Sigmoid colon (tissue), 7 donors: Measurements from ENCODE around the gene SLC6A3. TPM values are rescaled to one million over a fixed set of nuclear protein-coding genes. Genes with fewer than 3 reads are reported as not detected.

Source experiments
- DNase-seq: peaks from one replicate; pipeline ENCODE4 v3.0.0-alpha.2; 2019
- H3K27ac ChIP-seq, 4 donors: fragments of 200-600 bp; sonication (generic); one replicate each; pipeline ENCODE4 v1.5.1; 2016 to 2019; ENCODE audit warnings: mild to moderate bottlenecking in 1 of 4
- H3K27me3 ChIP-seq, 3 donors: fragments of 200-600 bp; sonication (generic); one replicate each; pipeline ENCODE4 v1.5.1; 2019; ENCODE audit warnings: mild to moderate bottlenecking in 1 of 3
- H3K36me3 ChIP-seq, 4 donors: fragments of 200-600 bp; sonication (generic); one replicate each; pipeline ENCODE4 v1.5.1; 2016 to 2019
- H3K4me1 ChIP-seq, 4 donors: fragments of 200-600 bp; sonication (generic); one replicate each; pipeline ENCODE4 v1.5.1; 2017 to 2019
- H3K4me3 ChIP-seq, 4 donors: fragments of 200-600 bp; sonication (generic); one replicate each; pipeline ENCODE4 v1.5.1; 2017 to 2019; ENCODE audit warnings: mild to moderate bottlenecking in 2 of 4, moderate library complexity in 1 of 4
- H3K9me3 ChIP-seq, 4 donors: fragments of 200-600 bp in 3 of 4; sonication (generic) in 3 of 4; one replicate each; pipeline versions ENCODE4 v1.5.1 to v1.6.1; 2013 to 2019
- CTCF ChIP-seq, 4 experiments: fragments of 450-650 bp in 3 of 4; fragments of 200-600 bp in 1 of 4; IDR thresholded peaks; one replicate each; pipeline ENCODE4 v1.5.1; 2016 to 2019; ENCODE audit warnings: antibody characterized with exemption in 4 of 4, mild to moderate bottlenecking in 3 of 4, moderate library complexity in 2 of 4
- EP300 ChIP-seq, 4 donors: sonication (generic); formaldehyde crosslinking; IDR thresholded peaks; one replicate each; pipeline ENCODE4 v1.6.1; 2017; ENCODE audit warnings: antibody characterized with exemption in 4 of 4
- POLR2A ChIP-seq, 2 donors: fragments of 450-650 bp; IDR thresholded peaks; one replicate each; pipeline ENCODE4 v1.6.1; 2016; ENCODE audit warnings: antibody characterized with exemption in 2 of 2, mild to moderate bottlenecking in 2 of 2, moderate library complexity in 2 of 2
- POLR2AphosphoS5 ChIP-seq, 4 donors: sonication (generic); formaldehyde crosslinking; IDR thresholded peaks; one replicate each; pipeline ENCODE4 v1.6.1; 2017; ENCODE audit warnings: antibody characterized with exemption in 4 of 4
- WGBS, 2 donors: extraction: QIAGEN DNeasy Blood & Tissue Kit; methylation state at CpG; one replicate each; pipeline ENCODE4 v1.1.7; 2013; 5-methylcytosine and 5-hydroxymethylcytosine counted together
- intact Hi-C: fragments of 100-400 bp; cut with DNase I; formaldehyde crosslinking; loops from one replicate; pipeline ENCODE4 v1.15.1; 2023
- polyA plus RNA-seq, 3 donors: library from polyadenylated mRNA; stranded (reverse); fragments of 200-250 nt; gene quantifications; one replicate each; pipeline ENCODE4 v1.2.3, GENCODE V29; 2013
- total RNA-seq, 4 donors: library from RNA; depleted of rRNA; stranded (reverse); fragments of >200 nt; gene quantifications; one replicate each; pipeline ENCODE4 v1.1.0, GENCODE V29; 2016
- donor health status: healthy with polysubstance abuse.
- donor health status: Bipolar disorder and iron deficiency.
- donor health status: healthy.

The SLC6A3 gene
- total and polyA plus RNA-seq, 7 donors, result 0.06 TPM; not detected in 6

DNA sequence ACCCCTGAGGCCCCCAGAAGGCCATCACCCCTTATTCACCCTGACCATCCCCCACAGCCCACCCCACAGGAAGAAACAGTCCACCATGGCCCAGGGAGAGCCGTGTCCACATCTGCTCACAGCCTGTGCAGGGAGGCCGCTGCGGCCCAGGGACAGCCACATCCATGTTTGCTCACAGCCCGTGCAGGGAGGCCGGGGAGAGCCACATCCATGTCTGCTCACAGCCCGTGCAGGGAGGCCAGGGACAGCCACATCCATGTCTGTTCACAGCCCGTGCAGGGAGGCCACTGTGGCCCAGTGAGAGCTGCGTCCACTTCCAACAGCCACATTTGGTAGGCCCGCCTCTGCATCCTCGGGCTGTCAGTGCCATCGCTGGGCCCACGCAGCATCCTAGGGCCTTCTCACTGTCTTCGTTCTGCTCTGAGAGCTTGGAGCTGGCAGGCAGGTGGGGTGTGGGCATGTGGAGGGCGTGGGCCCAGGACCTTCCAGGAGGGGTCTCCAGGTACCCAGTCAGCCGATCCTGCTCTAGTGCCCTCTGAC lies 40.4 kb upstream of the SLC6A3 start:
- 88% methylated on average over 15 of the region's 15 CpGs for WGBS, 2 donors
- no peaks in the 10 kb centered on the region for H3K4me1 ChIP-seq
- no peak for TF ChIP-seq CTCF (IDR thresholded peaks at IDR 0.05)
- TF ChIP-seq POLR2AphosphoS5 (IDR thresholded peaks at IDR 0.05), result no peak
- TF ChIP-seq POLR2A (IDR thresholded peaks at IDR 0.05), result no peak
- no peak for TF ChIP-seq EP300 (IDR thresholded peaks at IDR 0.05)
- H3K27ac ChIP-seq, result no peak overlapping the region
- H3K27me3 ChIP-seq, result no peaks in the 10 kb centered on the region
- intact Hi-C loops, result loop anchor here (10.0 kb wide), 1 partner anchor 321 kb away; no protein-coding TSS in a partner anchor
- H3K9me3 ChIP-seq, result no peaks in the 10 kb centered on the region
- H3K4me3 ChIP-seq, result no peak overlapping the region
- peaks cover 14 to 56% (median 26%) of the 10 kb centered on the region in 4 donors for H3K36me3 ChIP-seq
- no peak for DNase-seq

DNA sequence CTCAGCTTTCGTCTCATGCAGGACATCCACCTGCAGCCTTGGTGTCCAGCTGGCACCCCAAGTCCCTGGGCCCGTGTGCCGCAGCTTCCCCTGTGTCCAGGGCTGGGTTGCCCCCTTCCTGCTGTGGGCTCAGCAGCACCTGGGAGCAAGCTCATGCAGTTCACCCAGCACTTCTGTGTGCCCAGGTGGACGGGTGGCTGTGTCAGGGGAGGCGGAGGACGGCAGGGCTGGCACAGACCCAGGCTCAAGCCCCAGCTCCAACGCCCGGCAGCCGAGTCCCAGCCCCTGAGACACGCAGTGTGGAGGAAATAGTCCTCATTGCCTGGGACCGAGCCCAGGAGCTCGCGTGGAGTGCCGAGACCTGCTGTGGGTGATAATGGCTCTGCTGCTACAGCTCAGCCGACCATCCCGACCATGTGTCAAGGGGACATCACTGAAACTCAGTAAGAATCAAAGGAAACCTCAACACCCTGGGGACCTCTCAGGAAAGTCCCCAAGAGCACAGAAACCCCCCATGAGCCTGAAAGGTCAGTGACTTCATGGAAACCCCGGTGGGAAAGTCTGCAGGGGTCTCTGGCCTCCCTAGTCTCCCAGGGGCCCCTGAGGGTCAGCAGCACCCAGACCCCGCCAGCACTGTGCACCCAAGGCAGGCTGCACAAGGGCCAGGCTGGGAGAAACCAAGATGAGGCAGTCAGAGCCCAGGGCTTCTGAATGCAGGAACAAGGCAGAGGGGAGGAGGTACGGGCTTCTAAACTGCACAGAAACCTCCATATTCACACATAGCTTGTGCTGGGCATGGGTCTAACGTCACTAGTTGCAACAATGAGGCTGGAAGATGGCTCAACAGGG lies 39.7 kb upstream of the SLC6A3 start:
- Histone ChIP-seq H3K27ac (no peak overlapping the region), H3K27me3 (no peaks in the 10 kb centered on the region), H3K4me3 (no peak overlapping the region), H3K36me3 (peaks cover 14 to 50% (median 26%) of the 10 kb centered on the region in 4 donors), H3K9me3 (no peaks in the 10 kb centered on the region), H3K4me1 (peaks cover 0 to 2% (median 0%) of the 10 kb centered on the region in 4 donors)
- TF ChIP-seq EP300 (IDR thresholded peaks at IDR 0.05) (no peak), POLR2A (IDR thresholded peaks at IDR 0.05) (no peak), POLR2AphosphoS5 (IDR thresholded peaks at IDR 0.05) (no peak), CTCF (IDR thresholded peaks at IDR 0.05) (no peak)
- intact Hi-C loops, result loop anchor here (10.0 kb wide), 1 partner anchor 320 kb away; no protein-coding TSS in a partner anchor
- DNase-seq, result no peak
- WGBS, 2 donors, result 62 to 75% methylated on average over 20 of the region's 20 CpGs

- intact Hi-C loops, result loop anchor here (10.0 kb wide), 1 partner anchor 319 kb away; no protein-coding TSS in a partner anchor
- WGBS, 2 donors, result 92 to 93% methylated on average over 33 of the region's 33 CpGs
- Histone ChIP-seq H3K27me3 (no peaks in the 10 kb centered on the region), H3K4me3 (no peak overlapping the region), H3K27ac (no peak overlapping the region), H3K9me3 (no peaks in the 10 kb centered on the region), H3K36me3 (peaks cover 14 to 41% (median 23%) of the 10 kb centered on the region in 4 donors), H3K4me1 (peaks cover 0 to 8% (median 3%) of the 10 kb centered on the region in 4 donors)
- TF ChIP-seq POLR2A (IDR thresholded peaks at IDR 0.05) (no peak), CTCF (IDR thresholded peaks at IDR 0.05) (no peak), EP300 (IDR thresholded peaks at IDR 0.05) (no peak), POLR2AphosphoS5 (IDR thresholded peaks at IDR 0.05) (no peak)
- DNase-seq, result no peak
Measured at GRCh38 chr5:1483856-1484729, 38.9 kb upstream of the SLC6A3 start.

DNA sequence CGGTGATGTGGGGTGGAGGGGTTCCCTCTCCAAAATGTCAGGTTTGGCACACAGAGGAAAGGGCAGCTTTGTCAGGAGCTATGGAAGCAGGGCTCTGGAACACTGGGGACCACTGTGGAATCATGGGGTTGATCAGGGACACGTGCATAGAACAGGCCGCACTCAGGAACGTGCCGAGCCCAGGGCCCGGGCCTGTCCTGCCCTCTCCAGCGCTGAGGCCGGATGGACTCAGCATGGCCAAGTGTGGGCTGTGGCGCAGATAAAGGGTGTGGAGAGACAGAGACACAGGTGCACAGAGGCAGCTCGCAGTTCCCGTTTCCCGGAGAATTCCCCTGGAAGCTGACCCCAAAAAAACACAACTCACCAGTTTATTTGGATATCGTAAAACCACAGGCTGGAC lies 37.8 kb upstream of the SLC6A3 start:
- no peak overlapping the region for H3K4me3 ChIP-seq
- H3K36me3 ChIP-seq, result peaks cover 14 to 37% (median 23%) of the 10 kb centered on the region in 4 donors
- no peaks in the 10 kb centered on the region for H3K9me3 ChIP-seq
- TF ChIP-seq POLR2A (IDR thresholded peaks at IDR 0.05) (no peak), EP300 (IDR thresholded peaks at IDR 0.05) (no peak), POLR2AphosphoS5 (IDR thresholded peaks at IDR 0.05) (no peak), CTCF (IDR thresholded peaks at IDR 0.05) (no peak)
- no peaks in the 10 kb centered on the region for H3K27me3 ChIP-seq
- peaks cover 0 to 11% (median 3%) of the 10 kb centered on the region in 4 donors for H3K4me1 ChIP-seq
- intact Hi-C loops, result loop anchor here (10.0 kb wide), 1 partner anchor 318 kb away; no protein-coding TSS in a partner anchor
- no peak for DNase-seq
- no peak overlapping the region for H3K27ac ChIP-seq
- 91 to 94% methylated on average over 13 of the region's 13 CpGs for WGBS, 2 donors
